ENCODE measurements around the gene ZNF775.

The ZNF775 gene

GRCh38 chr7:150346922-150347321, 32.2 kb upstream of the ZNF775 start:
- no peak for ATAC-seq

GRCh38 chr7:150351587-150352194, 27.4 kb upstream of the ZNF775 start:
- no peak for DNase-seq
- ATAC-seq, result no peak

More at GRCh38 chr7:150346922-150347321, 32.2 kb upstream of the ZNF775 start:
- DNase-seq, result no peak

GRCh38 chr7:150355666-150356059, 23.5 kb upstream of the ZNF775 start:
- DNase-seq (no peak), ATAC-seq (no peak)

- DNase-seq (no peak), ATAC-seq (no peak)
These were observed 22.7 kb upstream of the ZNF775 start for GRCh38 chr7:150356265-150356897.

GRCh38 chr7:150357270-150357669, 21.9 kb upstream of the ZNF775 start:
- DNase-seq, result peak; percentile 72
- ATAC-seq, result peak; percentile 81

- ATAC-seq (peak; percentile 38), DNase-seq (no peak)
These were observed 21.2 kb upstream of the ZNF775 start for GRCh38 chr7:150357771-150358427.

- no peak for ATAC-seq
These were observed 20.7 kb upstream of the ZNF775 start for GRCh38 chr7:150358433-150358832.

GRCh38 chr7:150358988-150359621, 20.0 kb upstream of the ZNF775 start:
- no peak for ATAC-seq

More at GRCh38 chr7:150358433-150358832, 20.7 kb upstream of the ZNF775 start:
- no peak for DNase-seq

GRCh38 chr7:150359622-150360362, 19.3 kb upstream of the ZNF775 start:
- no peak for ATAC-seq
- DNase-seq, result no peak

More at GRCh38 chr7:150358988-150359621, 20.0 kb upstream of the ZNF775 start:
- no peak for DNase-seq

- DNase-seq (no peak), ATAC-seq (no peak)
These were observed 18.6 kb upstream of the ZNF775 start for GRCh38 chr7:150360363-150361058.

GRCh38 chr7:150361402-150361801, 17.7 kb upstream of the ZNF775 start:
- ATAC-seq, result no peak
- DNase-seq, result no peak

- no peak for DNase-seq
- ATAC-seq, result no peak
These were observed 17.1 kb upstream of the ZNF775 start for GRCh38 chr7:150361807-150362621.

- no peak for ATAC-seq
- DNase-seq, result no peak
These were observed 15.8 kb upstream of the ZNF775 start for GRCh38 chr7:150363370-150363769.

- ATAC-seq (no peak), DNase-seq (no peak)
These were observed 15.3 kb upstream of the ZNF775 start for GRCh38 chr7:150363872-150364271.

- DNase-seq (no peak), ATAC-seq (no peak)
These were observed 13.9 kb upstream of the ZNF775 start for GRCh38 chr7:150365194-150365593.

- no peak for ATAC-seq
- DNase-seq, result no peak
These were observed 13.3 kb upstream of the ZNF775 start for GRCh38 chr7:150365673-150366398.

GRCh38 chr7:150367677-150368095, 11.4 kb upstream of the ZNF775 start:
- ATAC-seq (peak; percentile 37), DNase-seq (no peak)

- DNase-seq (peak; percentile 85), ATAC-seq (peak; percentile 47)
These were observed 10.8 kb upstream of the ZNF775 start, which contains the start of gene REPIN1 for GRCh38 chr7:150368096-150368883. REPIN1 (plus strand) TSS chr7:150368822; CDS start chr7:150369712, 890 bp downstream.

Data from stimulated activated naive CD8-positive, alpha-beta T cell treated with anti-CD3 and anti-CD28 coated beads, Interleukin-15, Interleukin-2, amounts not matched to agents 100 U/mL and 50 U/mL, for 24 hours (primary cell).